ENCODE data around the gene SELENOP. TPM values are rescaled to one million over a fixed set of nuclear protein-coding genes. Genes with fewer than 3 reads are reported as not detected.

Gene SELENOP
- total and polyA plus RNA-seq, 2 of the 13 experiments (the other 11 are each of a cell fraction or from before 2014, with no cell fraction given) = 1,895 to 2,083 TPM

- no TSS peak for BruUV-seq (replicated peaks)
- CTCF ChIA-PET (ENCODE audit: low intra/inter-chr PET ratio, low total read pairs) = no interaction called here
- FAIRE-seq (no peak), ATAC-seq (no peak), DNase-seq (ENCODE audit: low spot score) (no peak)
- WGBS (ENCODE audit: low lambda C conversion rate) = 85% methylated on average over 9 of the region's 9 CpGs
- H3K9me3 ChIP-seq (ENCODE audit: low read length) = no peaks in the 10 kb centered on the region
- intact Hi-C loops (cut with micrococcal nuclease; ENCODE audit: unreplicated experiment) = no loop called here
- H3K27me3 ChIP-seq (ENCODE audit: control insufficient read depth in 1 of 2, insufficient read depth in 2 of 2, low read length in 2 of 2) = no peaks in the 10 kb centered on the region
- H3K4me2 ChIP-seq (ENCODE audit: low read depth, low read length) = no peak overlapping the region
- POLR2A ChIA-PET = interaction anchor here (5.1 kb wide), 1 partner anchor 10 kb away, joined by 36 read pairs; the partner anchor contains the start of gene SELENOP
- peaks cover 3 to 26% of the 10 kb centered on the region in 2 experiments; a peak in 3 of 5 replicates for H3K36me3 ChIP-seq (replicated peaks in 1 of 2; ENCODE audit: control insufficient read depth in 1 of 2, insufficient read depth in 2 of 2, low read length in 2 of 2)
- H4K20me1 ChIP-seq (ENCODE audit: insufficient read depth, low read length) = peaks cover 65% of the 10 kb centered on the region
- in situ Hi-C loops (cut with HindIII; ENCODE audit: extremely low pct_ligation_motif_present, low pct_unique_long_range_greater_than_20kb) = loop anchor here (10.0 to 25.0 kb wide), 2 partner anchors 85 to 213 kb away; no protein-coding TSS in a partner anchor
- H3K4me1 ChIP-seq (ENCODE audit: insufficient read depth, low read length) = no peaks in the 10 kb centered on the region
- H3K9ac ChIP-seq (ENCODE audit: insufficient read depth, low read depth, low read length) = no peak overlapping the region
- H3K79me2 ChIP-seq (ENCODE audit: insufficient read depth, low read length) = no peaks in the 10 kb centered on the region
- no peak overlapping the region for H2AFZ ChIP-seq (ENCODE audit: low read length)
- H3K27ac ChIP-seq (ENCODE audit: extremely low read length, insufficient read depth, low read length) = no peak overlapping the region
- no peak overlapping the region for H3K4me3 ChIP-seq (replicated peaks in 1 of 3; ENCODE audit: insufficient read depth in 1 of 3, low read depth in 2 of 3, low read length in 3 of 3)
- 0 out of 2 replicates have a peak, but pooled peaks have one; percentile 8 for TF ChIP-seq NCOA2 (CRISPR knock-in tag; IDR thresholded peaks at IDR 0.05)
- no peak for TF ChIP-seq IRX3 (CRISPR knock-in tag; IDR thresholded peaks at IDR 0.05; ENCODE audit: borderline replicate concordance, low read depth)
- no peak for TF ChIP-seq ZZZ3 (CRISPR knock-in tag; IDR thresholded peaks at IDR 0.05; ENCODE audit: borderline replicate concordance)
- no peak for TF ChIP-seq ZFP36L1 (CRISPR knock-in tag; IDR thresholded peaks at IDR 0.05)
- no peak for TF ChIP-seq NFKB2 (CRISPR knock-in tag; IDR thresholded peaks at IDR 0.05; ENCODE audit: borderline replicate concordance)
- no peak for TF ChIP-seq ZBTB39 (CRISPR knock-in tag; IDR thresholded peaks at IDR 0.05)
- TF ChIP-seq POLR2A (IDR thresholded peaks at IDR 0.05; ENCODE audit: insufficient read depth in 1 of 2, low read depth in 2 of 2, low read length in 2 of 2) = peak; percentile 53 to 76
- TF ChIP-seq ATF2 (CRISPR knock-in tag; IDR thresholded peaks at IDR 0.05) = peak; percentile 49; the same call in 1 of the 2 replicates
- peak; percentile 97; the same call in 1 of the 2 replicates for TF ChIP-seq POLR2AphosphoS2 (IDR thresholded peaks at IDR 0.05; ENCODE audit: low read depth, low read length)
- no peak for TF ChIP-seq SMC3 (IDR thresholded peaks at IDR 0.05; ENCODE audit: low read length)
- no peak for TF ChIP-seq MAFK (conservative IDR thresholded peaks at IDR 0.05 in 1 of 2, IDR thresholded peaks at IDR 0.05 in 1 of 2; ENCODE audit: low read length in 2 of 2)
- TF ChIP-seq ZKSCAN8 (CRISPR knock-in tag; IDR thresholded peaks at IDR 0.05; ENCODE audit: borderline replicate concordance) = peak; percentile 40; the same call in 1 of the 2 replicates
- no peak for TF ChIP-seq LBX2 (CRISPR knock-in tag; IDR thresholded peaks at IDR 0.05; ENCODE audit: borderline replicate concordance)
- no peak for TF ChIP-seq DRAP1 (CRISPR knock-in tag; IDR thresholded peaks at IDR 0.05)
- TF ChIP-seq ZNF276 (CRISPR knock-in tag; IDR thresholded peaks at IDR 0.05; ENCODE audit: low read depth) = no peak
- TF ChIP-seq PPARG (CRISPR knock-in tag; conservative IDR thresholded peaks at IDR 0.05) = no peak
- TF ChIP-seq ETV5 (CRISPR knock-in tag; IDR thresholded peaks at IDR 0.05; ENCODE audit: borderline replicate concordance) = no peak
- TF ChIP-seq SIN3A (IDR thresholded peaks at IDR 0.05; ENCODE audit: borderline replicate concordance, low read depth, low read length) = no peak; the same call in 1 of the 2 replicates
- no peak for TF ChIP-seq SNAI1 (CRISPR knock-in tag; IDR thresholded peaks at IDR 0.05; ENCODE audit: borderline replicate concordance)
- TF ChIP-seq TARDBP (CRISPR knock-in tag; IDR thresholded peaks at IDR 0.05) = no peak; the same call in 1 of the 2 replicates
Observed at GRCh38 chr5:42799668-42800114, 12.0 kb downstream of the SELENOP start.
